PC-3 (cell line): ENCODE measurements around the gene TSPAN2. TPM values are rescaled to one million over a fixed set of nuclear protein-coding genes. Genes with fewer than 3 reads are reported as not detected.

ENCODE experiments used
- ATAC-seq: fragments of 200-7000 bp; cut with Tn5 transposase; 2 replicates; pipeline ENCODE4 v1.9.1; 2020; ENCODE audit warnings: mild to moderate bottlenecking, moderate library complexity
- BruUV-seq: library from RNA; stranded (reverse); fragments of 400-500 nt; replicated peaks from 2 replicates; lab custom pipeline; 2021; lab: Mats Ljungman, UMichigan
- CTCF ChIA-PET: fragments of 300-600 bp; sonication (Branson Sonifier 250); formaldehyde crosslinking; loops from one replicate; lab custom pipeline; 2022; ENCODE audit warnings: antibody characterized with exemption; lab: Charles Lee
- POLR2A ChIA-PET: fragments of 300-600 bp; sonication (Branson Sonifier 250); formaldehyde crosslinking; loops from one replicate; lab custom pipeline; 2022; ENCODE audit warnings: antibody characterized with exemption; ENCODE audit not compliant: unreplicated experiment; lab: Charles Lee
- DNase-seq: peaks from one replicate; pipeline ENCODE4 v3.0.0-alpha.2; 2015
- H2AFZ ChIP-seq: fragments of 300-600 bp; sonication (generic); 2 replicates; pipeline ENCODE4 v1.6.0; 2016; ENCODE audit warnings: antibody characterized with exemption, low read length
- H3F3A ChIP-seq: fragments of 300-600 bp; sonication (generic); one replicate; pipeline ENCODE4 v1.6.0; 2017; ENCODE audit warnings: antibody characterized with exemption, low read length, control low read depth, mild to moderate bottlenecking; ENCODE audit not compliant: unreplicated experiment
- H3K27ac ChIP-seq: fragments of 300-600 bp; sonication (generic); 2 replicates; pipeline ENCODE4 v1.5.1; 2016; ENCODE audit warnings: mild to moderate bottlenecking, low read length
- H3K27me3 ChIP-seq: fragments of 300-600 bp; sonication (generic); 2 replicates; pipeline ENCODE4 v1.6.1; 2016; ENCODE audit warnings: low read length, mixed read lengths
- H3K36me3 ChIP-seq: fragments of 300-600 bp; sonication (generic); 2 replicates; pipeline ENCODE4 v1.6.1; 2016; ENCODE audit warnings: low read depth, mixed run types, low read length, mixed read lengths
- H3K4me1 ChIP-seq: fragments of 300-600 bp; sonication (generic); 2 replicates; pipeline ENCODE4 v1.5.1; 2016; ENCODE audit warnings: low read length; ENCODE audit not compliant: insufficient read depth
- H3K4me2 ChIP-seq: fragments of 300-600 bp; sonication (generic); 2 replicates; pipeline ENCODE4 v1.6.0; 2016; ENCODE audit warnings: low read length
- H3K4me3 ChIP-seq: fragments of 300-600 bp; sonication (generic); 2 replicates; pipeline ENCODE4 v1.5.1; 2016; ENCODE audit warnings: mild to moderate bottlenecking, low read length, mixed read lengths
- H3K79me2 ChIP-seq: fragments of 300-600 bp; sonication (generic); 2 replicates; pipeline ENCODE4 v1.6.1; 2017; ENCODE audit warnings: low read length, mixed read lengths
- H3K9ac ChIP-seq: fragments of 300-600 bp; sonication (generic); 2 replicates; pipeline ENCODE4 v1.6.0; 2016; ENCODE audit warnings: mild to moderate bottlenecking, low read length
- H3K9me2 ChIP-seq: fragments of 300-600 bp; sonication (generic); replicated peaks from 2 replicates; pipeline ENCODE4 v1.6.1; 2016; ENCODE audit warnings: mixed run types, low read length, mixed read lengths
- H3K9me3 ChIP-seq: fragments of 300-600 bp; sonication (generic); 2 replicates; pipeline ENCODE4 v1.6.1; 2016; ENCODE audit warnings: low read length, mixed read lengths
- H4K20me1 ChIP-seq: fragments of 300-600 bp; sonication (generic); 2 replicates; pipeline ENCODE4 v1.6.1; 2016; ENCODE audit warnings: low read length, mixed read lengths
- CTCF ChIP-seq: fragments of 300-600 bp; sonication (generic); conservative IDR thresholded peaks from 2 replicates; pipeline ENCODE4 v1.5.1; 2017; ENCODE audit warnings: antibody characterized with exemption, low read depth, mild to moderate bottlenecking, low read length
- EZH2 ChIP-seq: fragments of 300-600 bp; sonication (generic); IDR thresholded peaks from one replicate; pipeline ENCODE4 v1.6.1; 2017; ENCODE audit warnings: antibody characterized with exemption, mild to moderate bottlenecking, low read length; ENCODE audit not compliant: unreplicated experiment
- EZH2phosphoT487 ChIP-seq: fragments of 300-600 bp; sonication (generic); IDR thresholded peaks from 2 replicates; pipeline ENCODE4 v1.6.1; 2018; ENCODE audit warnings: mild to moderate bottlenecking, antibody characterized with exemption, low read length, borderline replicate concordance
- intact Hi-C: fragments of 100-400 bp; cut with micrococcal nuclease; formaldehyde crosslinking; loops from 2 replicates; pipeline ENCODE4 v1.9.0; 2023
- total RNA-seq: library from RNA; depleted of rRNA; stranded (reverse); fragments of >200 nt; gene quantifications from 2 replicates; pipeline ENCODE4 v1.2.3, GENCODE V29; 2014

The TSPAN2 gene
- total RNA-seq, 1 experiment from 2014 or later: 1.7 TPM

GRCh38 chr1:115073298-115074087, 15.8 kb downstream of the TSPAN2 start:
- H3K4me1 ChIP-seq: peaks cover 10% of the 10 kb centered on the region
- H2AFZ ChIP-seq: no peak overlapping the region
- H3K36me3 ChIP-seq: no peaks in the 10 kb centered on the region
- ChIA-PET CTCF (no interaction called here), POLR2A (no interaction called here)
- no peaks in the 10 kb centered on the region for H3K9me2 ChIP-seq
- no peaks in the 10 kb centered on the region for H3K27me3 ChIP-seq
- no peak overlapping the region for H3K4me2 ChIP-seq
- intact Hi-C loops: no loop called here
- H3F3A ChIP-seq: no peaks in the 10 kb centered on the region
- H3K27ac ChIP-seq: no peak overlapping the region
- DNase-seq: no peak
- H3K9me3 ChIP-seq: no peaks in the 10 kb centered on the region
- TF ChIP-seq EZH2phosphoT487 (no peak), EZH2 (no peak)
- no peaks in the 10 kb centered on the region for H4K20me1 ChIP-seq
- no peaks in the 10 kb centered on the region for H3K79me2 ChIP-seq
- no TSS peak for BruUV-seq
- no peak overlapping the region for H3K4me3 ChIP-seq
- H3K9ac ChIP-seq: no peak overlapping the region
- ATAC-seq: no peak

DNA sequence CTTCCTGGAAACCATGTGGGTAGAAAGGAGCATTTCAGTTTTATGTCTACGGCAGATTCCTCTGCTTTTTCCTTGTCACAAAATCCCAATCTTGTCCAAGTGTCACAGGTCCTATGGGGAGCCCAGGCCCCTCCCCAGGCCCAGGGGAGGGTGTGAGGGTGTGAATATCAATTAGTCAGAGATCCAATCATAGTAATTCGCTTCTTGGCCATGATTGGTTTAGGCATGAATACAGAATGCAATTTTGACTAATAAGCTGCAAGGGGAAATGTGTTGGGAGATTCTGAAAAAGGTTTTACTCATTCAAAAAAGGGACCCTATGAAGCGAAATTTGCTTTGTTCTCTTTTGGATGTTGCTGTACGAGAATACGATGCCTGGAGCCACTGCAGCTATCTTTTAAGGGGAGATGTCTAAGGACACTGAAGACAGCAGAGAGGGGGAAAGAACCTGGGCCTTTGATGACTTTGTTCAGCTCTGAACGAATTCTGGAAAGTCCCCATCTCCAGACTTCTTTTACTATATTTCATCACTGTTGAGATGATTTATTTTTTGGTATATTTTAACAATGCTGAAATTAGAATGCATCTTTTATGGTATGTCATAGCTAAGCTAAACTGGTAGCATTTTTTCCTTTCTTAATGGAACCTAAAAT, 18.2 kb downstream of the TSPAN2 start:
- Histone ChIP-seq H3K79me2 (no peaks in the 10 kb centered on the region), H3K4me2 (no peak overlapping the region), H3K36me3 (no peaks in the 10 kb centered on the region), H3K9me3 (no peaks in the 10 kb centered on the region), H3K27ac (no peak overlapping the region), H4K20me1 (no peaks in the 10 kb centered on the region), H3K27me3 (no peaks in the 10 kb centered on the region), H2AFZ (no peak overlapping the region), H3K9ac (no peak overlapping the region), H3K4me1 (peaks cover 27% of the 10 kb centered on the region), H3K4me3 (no peak overlapping the region), H3K9me2 (no peaks in the 10 kb centered on the region), H3F3A (no peaks in the 10 kb centered on the region)
- BruUV-seq: no TSS peak
- intact Hi-C loops: no loop called here
- POLR2A ChIA-PET: no interaction called here
- CTCF ChIA-PET: no interaction called here
- DNase-seq (no peak), ATAC-seq (no peak)
- TF ChIP-seq EZH2: no peak
- TF ChIP-seq EZH2phosphoT487: no peak
- no peak for TF ChIP-seq CTCF

GRCh38 chr1:115069659-115070308, 19.5 kb downstream of the TSPAN2 start:
- H3K79me2 ChIP-seq: no peaks in the 10 kb centered on the region
- ChIA-PET POLR2A (no interaction called here), CTCF (no interaction called here)
- DNase-seq (no peak), ATAC-seq (no peak)
- no TSS peak for BruUV-seq
- H3K9me3 ChIP-seq: no peaks in the 10 kb centered on the region
- H3K4me1 ChIP-seq: peaks cover 27% of the 10 kb centered on the region
- no peak overlapping the region for H3K4me2 ChIP-seq
- H3K36me3 ChIP-seq: no peaks in the 10 kb centered on the region
- H3K4me3 ChIP-seq: no peak overlapping the region
- H3K27me3 ChIP-seq: no peaks in the 10 kb centered on the region
- H3K27ac ChIP-seq: no peak overlapping the region
- TF ChIP-seq CTCF: no peak
- no peaks in the 10 kb centered on the region for H3K9me2 ChIP-seq
- no peaks in the 10 kb centered on the region for H3F3A ChIP-seq
- no peaks in the 10 kb centered on the region for H4K20me1 ChIP-seq
- intact Hi-C loops: no loop called here
- no peak overlapping the region for H2AFZ ChIP-seq
- H3K9ac ChIP-seq: no peak overlapping the region
